Measurements from ENCODE around the gene CAMTA2.
"Not testable (repeated sequence)": the region's sequence is repeated elsewhere in the genome, so short reads cannot be mapped to it uniquely, and the experiment has no call there.

CAMTA2 gene

GRCh38 chr17:4926577-4927335, 60.7 kb downstream of the CAMTA2 start:
- DNase-seq: not testable (repeated sequence)

- no peak for DNase-seq
Observed at GRCh38 chr17:4921320-4921719, 66.2 kb downstream of the CAMTA2 start.

- no peak for DNase-seq
Observed at GRCh38 chr17:4920351-4921048, 67.0 kb downstream of the CAMTA2 start.

- no peak for DNase-seq
Observed at GRCh38 chr17:4919511-4920047, 67.9 kb downstream of the CAMTA2 start.
